Panc1 (cell line): ENCODE data around the gene MRTFA.

Source experiments
- POLR2AphosphoS5 ChIP-seq: IDR thresholded peaks from 2 replicates; pipeline ENCODE4 v1.6.1; 2012; ENCODE audit warnings: mild to moderate bottlenecking, low read depth, low read length, moderate library complexity
- SIN3A ChIP-seq: IDR thresholded peaks from 2 replicates; pipeline ENCODE4 v1.6.1; 2012; ENCODE audit warnings: low read depth, mild to moderate bottlenecking, low read length, moderate library complexity, borderline replicate concordance; ENCODE audit not compliant: insufficient read depth
- TCF7L2 ChIP-seq: IDR thresholded peaks from 2 replicates; pipeline ENCODE4 v1.6.1; 2011; ENCODE audit warnings: mild to moderate bottlenecking, low read depth, low read length, inconsistent platforms
- TF ChIP-seq, protein P1 (sequence below): fragments of 450-650 bp; IDR thresholded peaks from 2 replicates; pipeline ENCODE4 v1.5.1; 2017; ENCODE audit warnings: mild to moderate bottlenecking

DNA sequence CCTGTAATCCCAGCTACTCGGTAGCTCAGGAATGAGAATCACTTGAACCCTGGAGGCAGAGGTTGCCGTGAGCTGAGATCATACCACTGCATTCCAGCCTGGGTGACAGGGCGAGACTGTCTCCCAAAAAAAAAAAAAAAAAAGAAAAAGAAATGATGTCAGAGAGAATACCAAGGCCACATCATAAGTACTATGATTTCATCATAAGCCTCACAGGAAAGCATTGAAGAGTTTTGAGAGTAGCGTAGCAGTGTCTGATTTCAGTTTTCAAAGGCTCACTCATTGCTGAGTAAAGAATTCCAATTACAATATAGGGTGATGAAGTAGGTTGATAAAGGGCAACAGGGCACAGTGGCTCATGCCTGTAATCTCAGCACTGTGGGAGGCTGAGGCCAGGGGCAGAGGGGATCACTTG, 88.8 kb downstream of the MRTFA start:
- TF ChIP-seq, protein P1, sequence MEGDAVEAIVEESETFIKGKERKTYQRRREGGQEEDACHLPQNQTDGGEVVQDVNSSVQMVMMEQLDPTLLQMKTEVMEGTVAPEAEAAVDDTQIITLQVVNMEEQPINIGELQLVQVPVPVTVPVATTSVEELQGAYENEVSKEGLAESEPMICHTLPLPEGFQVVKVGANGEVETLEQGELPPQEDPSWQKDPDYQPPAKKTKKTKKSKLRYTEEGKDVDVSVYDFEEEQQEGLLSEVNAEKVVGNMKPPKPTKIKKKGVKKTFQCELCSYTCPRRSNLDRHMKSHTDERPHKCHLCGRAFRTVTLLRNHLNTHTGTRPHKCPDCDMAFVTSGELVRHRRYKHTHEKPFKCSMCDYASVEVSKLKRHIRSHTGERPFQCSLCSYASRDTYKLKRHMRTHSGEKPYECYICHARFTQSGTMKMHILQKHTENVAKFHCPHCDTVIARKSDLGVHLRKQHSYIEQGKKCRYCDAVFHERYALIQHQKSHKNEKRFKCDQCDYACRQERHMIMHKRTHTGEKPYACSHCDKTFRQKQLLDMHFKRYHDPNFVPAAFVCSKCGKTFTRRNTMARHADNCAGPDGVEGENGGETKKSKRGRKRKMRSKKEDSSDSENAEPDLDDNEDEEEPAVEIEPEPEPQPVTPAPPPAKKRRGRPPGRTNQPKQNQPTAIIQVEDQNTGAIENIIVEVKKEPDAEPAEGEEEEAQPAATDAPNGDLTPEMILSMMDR: no peak
- TF ChIP-seq SIN3A (no peak), TCF7L2 (no peak), POLR2AphosphoS5 (no peak)
